HCT116 (cell line): ENCODE measurements around the gene FIBP. TPM values are rescaled to one million over a fixed set of nuclear protein-coding genes. Genes with fewer than 3 reads are reported as not detected.

ENCODE experiments used
- ATAC-seq: fragments of 200-7000 bp; cut with Tn5 transposase; 2 replicates; pipeline ENCODE4 v1.9.1; 2020; ENCODE audit warnings: mild to moderate bottlenecking, moderate library complexity
- BruUV-seq: library from RNA; stranded (reverse); fragments of 400-500 nt; replicated peaks from 2 replicates; lab custom pipeline; 2021; lab: Mats Ljungman, UMichigan
- CTCF ChIA-PET: fragments of 300-600 bp; sonication (Branson Sonifier 250); formaldehyde crosslinking; loops from one replicate; lab custom pipeline; 2021; ENCODE audit warnings: antibody characterized with exemption; lab: Charles Lee
- POLR2A ChIA-PET: fragments of 300-600, 350-600 bp; sonication (Branson Sonifier 250); formaldehyde crosslinking; loops from one replicate; lab custom pipeline; 2021; ENCODE audit warnings: antibody characterized with exemption; lab: Charles Lee
- RAD21 ChIA-PET, 2 experiments: fragments of 300-600 bp; sonication (Branson Sonifier 250); formaldehyde crosslinking; loops; one replicate each; lab custom pipeline; 2023; ENCODE audit warnings: low total read pairs in 2 of 2; ENCODE audit not compliant: uncharacterized antibody in 2 of 2, unreplicated experiment in 2 of 2, low non-redundant PET in 1 of 2; lab: Charles Lee
- DNase-seq: peaks from one replicate; pipeline ENCODE4 v3.0.0-alpha.2; 2010; ENCODE audit warnings: low read depth, low spot score
- H2AFZ ChIP-seq: fragments of 200-600 bp; shearing (Covaris generic), sonication (generic); 2 replicates; pipeline ENCODE4 v1.6.1; 2017; ENCODE audit warnings: low read depth, mixed run types, mixed read lengths, antibody characterized with exemption, low read length; ENCODE audit not compliant: poor library complexity, severe bottlenecking
- H3K27ac ChIP-seq: 2 replicates; pipeline ENCODE4 v1.5.1; 2012; ENCODE audit warnings: low read depth, low read length
- H3K27me3 ChIP-seq: fragments of 200-600 bp; sonication (generic); 2 replicates; pipeline ENCODE4 v1.6.1; 2016; ENCODE audit warnings: mixed run types, low read length, mixed read lengths; ENCODE audit not compliant: insufficient read depth
- H3K36me3 ChIP-seq, 2 experiments: fragments of 200-500 bp in 1 of 2; fragments of 200-600 bp in 1 of 2; sonication (Bioruptor generic) in 1 of 2; sonication (generic) in 1 of 2; 2 replicates each; pipeline versions ENCODE4 v1.5.1 to v1.6.1; 2014 to 2016; ENCODE audit warnings: low read length in 2 of 2, inconsistent platforms in 1 of 2, mixed read lengths in 1 of 2, mixed run types in 1 of 2; ENCODE audit not compliant: insufficient read depth in 2 of 2, control insufficient read depth in 1 of 2
- H3K4me1 ChIP-seq, 2 experiments: fragments of 200-600 bp in 1 of 2; sonication (generic) in 1 of 2; 2 replicates each; pipeline versions ENCODE4 v1.5.1 to v1.6.1; 2012 to 2017; ENCODE audit warnings: low read length in 2 of 2, inconsistent platforms in 1 of 2, mild to moderate bottlenecking in 1 of 2, mixed read lengths in 1 of 2, mixed run types in 1 of 2, moderate library complexity in 1 of 2; ENCODE audit not compliant: insufficient read depth in 2 of 2, control insufficient read depth in 1 of 2
- H3K4me2 ChIP-seq: fragments of 200-600 bp; sonication (generic); 2 replicates; pipeline ENCODE4 v1.6.1; 2017; ENCODE audit warnings: mixed run types, low read length, mixed read lengths
- H3K4me3 ChIP-seq, 2 experiments: fragments of 200-600 bp in 1 of 2; sonication (generic) in 1 of 2; replicated peaks in 1 of 2; 2 replicates each; pipeline ENCODE4 v1.5.1; 2011 to 2016; ENCODE audit warnings: low read length in 2 of 2, control low read depth in 1 of 2, low read depth in 1 of 2, mild to moderate bottlenecking in 1 of 2, mixed read lengths in 1 of 2, mixed run types in 1 of 2
- H3K79me2 ChIP-seq: fragments of 200-600 bp; sonication (generic); 2 replicates; pipeline ENCODE4 v1.6.1; 2017; ENCODE audit warnings: mild to moderate bottlenecking, mixed run types, low read length, moderate library complexity, mixed read lengths; ENCODE audit not compliant: insufficient read depth
- H3K9ac ChIP-seq: fragments of 200-600 bp; sonication (generic); 2 replicates; pipeline ENCODE4 v1.6.1; 2016; ENCODE audit warnings: low read length, mixed read lengths
- H3K9me2 ChIP-seq: fragments of 200-600 bp; sonication (generic), shearing (Covaris generic); 2 replicates; pipeline ENCODE4 v1.6.1; 2017; ENCODE audit warnings: mixed run types, mild to moderate bottlenecking, moderate library complexity; ENCODE audit not compliant: insufficient read depth
- H3K9me3 ChIP-seq, 2 experiments: fragments of 200-500 bp in 1 of 2; fragments of 200-600 bp in 1 of 2; sonication (Bioruptor generic) in 1 of 2; sonication (generic) in 1 of 2; 2 replicates each; pipeline ENCODE4 v1.6.1; 2014 to 2017; ENCODE audit warnings: low read length in 2 of 2, mixed read lengths in 2 of 2, inconsistent platforms in 1 of 2, low read depth in 1 of 2, mild to moderate bottlenecking in 1 of 2, mixed run types in 1 of 2, moderate library complexity in 1 of 2; ENCODE audit not compliant: control insufficient read depth in 1 of 2, insufficient read depth in 1 of 2
- H4K20me1 ChIP-seq: fragments of 200-600 bp; sonication (generic), shearing (Covaris generic); 2 replicates; pipeline ENCODE4 v1.6.1; 2017; ENCODE audit warnings: mixed run types, mild to moderate bottlenecking, moderate library complexity; ENCODE audit not compliant: insufficient read depth
- EGR1 ChIP-seq: IDR thresholded peaks from 2 replicates; pipeline ENCODE4 v1.6.1; 2012; ENCODE audit warnings: low read depth
- ELF1 ChIP-seq: IDR thresholded peaks from 2 replicates; pipeline ENCODE4 v1.6.1; 2012; ENCODE audit warnings: low read depth, borderline replicate concordance
- EZH2phosphoT487 ChIP-seq: fragments of 200-600 bp; IDR thresholded peaks from 2 replicates; pipeline ENCODE4 v1.6.1; 2018; ENCODE audit warnings: antibody characterized with exemption, borderline replicate concordance
- JUND ChIP-seq: IDR thresholded peaks from 2 replicates; pipeline ENCODE4 v1.6.1; 2012
- POLR2A ChIP-seq: IDR thresholded peaks from 2 replicates; pipeline ENCODE4 v1.7.0; 2011; ENCODE audit warnings: borderline replicate concordance; ENCODE audit not compliant: insufficient read depth, insufficient read length; ENCODE audit errors: extremely low read depth
- REST ChIP-seq: IDR thresholded peaks from 2 replicates; pipeline ENCODE4 v1.6.1; 2012; ENCODE audit warnings: low read depth
- SIN3A ChIP-seq: IDR thresholded peaks from 2 replicates; pipeline ENCODE4 v1.6.1; 2012; ENCODE audit warnings: low read depth
- SP1 ChIP-seq: IDR thresholded peaks from 2 replicates; pipeline ENCODE4 v1.6.1; 2012; ENCODE audit warnings: low read depth
- SRF ChIP-seq: IDR thresholded peaks from 2 replicates; pipeline ENCODE4 v1.6.1; 2012; ENCODE audit warnings: low read depth
- intact Hi-C: fragments of 100-400 bp; cut with micrococcal nuclease; formaldehyde crosslinking; loops from 2 replicates; pipeline ENCODE4 v1.10.0; 2022
- total RNA-seq: library from RNA; stranded (reverse); gene quantifications from one replicate; pipeline ENCODE4 v1.2.1, GENCODE V29; 2021; ENCODE audit not compliant: unreplicated experiment

Gene FIBP
- total RNA-seq, 1 experiment from 2014 or later: 96.0 TPM

- no peak for TF ChIP-seq POLR2A
- TF ChIP-seq SRF: no peak
- TF ChIP-seq JUND: no peak
- no peak for TF ChIP-seq SP1
- TF ChIP-seq SIN3A: no peak
- no peak for TF ChIP-seq REST
- no peak for TF ChIP-seq EGR1
- no peak for TF ChIP-seq EZH2phosphoT487
- TF ChIP-seq ELF1: no peak
- Histone ChIP-seq H4K20me1 (no peaks in the 10 kb centered on the region), H3K27ac (peak overlapping the region; percentile 95), H3K27me3 (no peaks in the 10 kb centered on the region), H3K4me2 (peak overlapping the region; percentile 96), H3K9me2 (no peaks in the 10 kb centered on the region), H3K4me1 (peaks cover 67 to 85% of the 10 kb centered on the region in 2 experiments), H3K9ac (peak overlapping the region; percentile 99), H3K79me2 (peaks cover 39% of the 10 kb centered on the region), H3K4me3 (peak overlapping the region in 1 of 2 experiments; percentile 86; a peak in 2 of 4 replicates), H3K36me3 (peaks cover 0 to 7% of the 10 kb centered on the region in 2 experiments; a peak in 1 of 4 replicates), H3K9me3 (no peaks in the 10 kb centered on the region), H2AFZ (no peak overlapping the region)
- ChIA-PET CTCF (interaction anchor here (0.8 to 2.2 kb wide), 7 partner anchors 20 to 31 kb away, joined by 3 to 15 read pairs (median 3); partner anchors contain the start of genes CCDC85B and FIBP), POLR2A (interaction anchor here (1.0 to 2.8 kb wide), 13 partner anchors 9 to 97 kb away, joined by 3 to 80 read pairs (median 4); partner anchors contain the start of genes BANF1, CCDC85B, CFL1 and CST6), RAD21 (interaction anchor here (0.5 to 1.1 kb wide), 4 partner anchors 22 to 27 kb away, joined by 3 to 10 read pairs (median 4); partner anchors contain the start of gene FIBP (in 1 of the 2))
- intact Hi-C loops: loop anchor here (1.0 kb wide), 1 partner anchor 24 kb away; no protein-coding TSS in a partner anchor
- BruUV-seq: no TSS peak
- DNase-seq: no peak
- ATAC-seq: peak; percentile 2
Observed at GRCh38 chr11:65915101-65915820, 27.0 kb upstream of the FIBP start.
